GM12801 (cell line): ENCODE results near the gene BPIFB3.

Source experiments
- TF ChIP-seq, protein P1 (sequence below): IDR thresholded peaks from one replicate; pipeline ENCODE4 v1.5.1; 2011; ENCODE audit warnings: control low read depth; ENCODE audit not compliant: insufficient read length; ENCODE audit errors: extremely low read depth

BPIFB3 gene

DNA sequence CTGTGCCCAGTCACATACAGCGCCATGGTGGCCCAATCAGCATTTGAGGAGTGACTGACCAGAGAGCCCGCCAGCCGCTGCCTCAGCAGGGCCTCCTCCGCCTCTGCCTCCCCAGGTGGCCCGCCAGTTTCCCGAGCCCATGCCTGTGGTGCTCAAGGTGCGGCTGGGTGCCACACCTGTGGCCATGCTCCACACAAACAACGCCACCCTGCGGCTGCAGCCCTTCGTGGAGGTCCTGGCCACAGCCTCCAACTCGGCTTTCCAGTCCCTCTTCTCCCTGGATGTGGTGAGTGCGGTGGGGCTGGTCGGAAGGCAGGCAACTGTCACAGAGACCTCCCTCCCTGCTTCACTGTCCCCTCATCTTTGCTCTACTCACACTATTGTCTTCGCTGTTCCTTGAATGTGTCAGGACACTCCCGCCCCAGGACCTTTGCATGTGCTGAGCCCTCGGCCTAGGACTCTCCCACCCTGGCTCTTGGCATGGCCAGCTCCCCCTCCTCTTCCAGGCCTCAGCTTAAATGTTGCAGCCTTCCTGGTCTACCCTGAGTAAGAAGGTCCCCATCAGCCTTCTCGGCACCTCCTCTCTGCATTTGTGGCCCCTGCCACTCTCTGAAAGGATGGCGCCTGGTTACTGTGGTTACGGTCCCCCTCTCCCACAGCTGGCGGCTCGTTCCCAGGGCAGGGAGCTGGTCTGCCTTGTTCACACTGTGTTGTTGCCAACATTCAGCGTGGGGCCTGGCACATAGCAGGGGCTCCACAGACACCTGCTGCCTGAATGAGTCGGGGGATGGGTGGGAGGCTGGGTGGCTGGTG lies 34.0 kb upstream of the BPIFB3 start:
- TF ChIP-seq, protein P1, sequence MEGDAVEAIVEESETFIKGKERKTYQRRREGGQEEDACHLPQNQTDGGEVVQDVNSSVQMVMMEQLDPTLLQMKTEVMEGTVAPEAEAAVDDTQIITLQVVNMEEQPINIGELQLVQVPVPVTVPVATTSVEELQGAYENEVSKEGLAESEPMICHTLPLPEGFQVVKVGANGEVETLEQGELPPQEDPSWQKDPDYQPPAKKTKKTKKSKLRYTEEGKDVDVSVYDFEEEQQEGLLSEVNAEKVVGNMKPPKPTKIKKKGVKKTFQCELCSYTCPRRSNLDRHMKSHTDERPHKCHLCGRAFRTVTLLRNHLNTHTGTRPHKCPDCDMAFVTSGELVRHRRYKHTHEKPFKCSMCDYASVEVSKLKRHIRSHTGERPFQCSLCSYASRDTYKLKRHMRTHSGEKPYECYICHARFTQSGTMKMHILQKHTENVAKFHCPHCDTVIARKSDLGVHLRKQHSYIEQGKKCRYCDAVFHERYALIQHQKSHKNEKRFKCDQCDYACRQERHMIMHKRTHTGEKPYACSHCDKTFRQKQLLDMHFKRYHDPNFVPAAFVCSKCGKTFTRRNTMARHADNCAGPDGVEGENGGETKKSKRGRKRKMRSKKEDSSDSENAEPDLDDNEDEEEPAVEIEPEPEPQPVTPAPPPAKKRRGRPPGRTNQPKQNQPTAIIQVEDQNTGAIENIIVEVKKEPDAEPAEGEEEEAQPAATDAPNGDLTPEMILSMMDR: no peak

DNA sequence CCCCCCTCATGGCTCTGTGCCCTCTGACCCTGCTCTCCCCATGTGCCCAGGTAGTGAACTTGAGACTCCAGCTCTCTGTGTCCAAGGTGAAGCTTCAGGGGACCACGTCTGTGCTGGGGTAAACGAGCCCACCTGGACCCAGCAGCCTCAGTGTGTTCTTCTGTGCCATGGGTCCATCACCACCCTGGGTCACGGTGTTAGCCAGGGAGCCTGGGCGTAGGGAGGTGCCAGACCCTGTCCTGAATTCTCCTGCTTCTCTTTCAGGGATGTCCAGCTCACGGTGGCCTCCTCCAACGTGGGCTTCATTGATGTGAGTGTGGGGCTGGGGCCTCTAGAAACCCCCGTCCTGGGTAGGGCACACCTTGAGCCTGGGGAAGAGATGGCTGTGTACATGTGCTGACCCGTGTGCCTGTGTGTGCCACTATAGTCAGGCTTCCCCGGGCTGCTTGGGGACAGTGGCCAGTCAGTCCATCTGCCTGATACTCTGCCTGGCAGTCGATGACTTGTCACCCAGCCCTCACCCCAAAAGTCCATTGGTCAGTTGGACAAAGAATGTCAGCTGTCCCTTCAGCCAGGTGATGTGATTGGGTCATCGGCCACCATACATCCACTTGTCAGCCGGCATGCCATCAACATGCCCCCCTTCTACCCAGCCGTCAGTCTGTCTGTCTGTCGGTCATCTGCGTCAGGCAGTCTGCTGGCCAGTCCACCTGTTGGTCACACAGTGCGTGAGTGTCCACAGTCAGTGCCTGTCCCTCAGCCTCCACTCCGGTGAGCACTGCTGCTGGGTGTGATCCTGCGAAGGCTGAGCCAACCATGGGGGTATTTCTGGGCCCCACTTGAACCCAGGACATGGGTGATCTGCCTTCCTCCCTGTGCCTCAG lies 33.2 kb upstream of the BPIFB3 start:
- TF ChIP-seq, protein P1: no peak

GRCh38 chr20:33021879-33022278 lies 31.8 kb upstream of the BPIFB3 start:
- TF ChIP-seq, protein P1: no peak

DNA sequence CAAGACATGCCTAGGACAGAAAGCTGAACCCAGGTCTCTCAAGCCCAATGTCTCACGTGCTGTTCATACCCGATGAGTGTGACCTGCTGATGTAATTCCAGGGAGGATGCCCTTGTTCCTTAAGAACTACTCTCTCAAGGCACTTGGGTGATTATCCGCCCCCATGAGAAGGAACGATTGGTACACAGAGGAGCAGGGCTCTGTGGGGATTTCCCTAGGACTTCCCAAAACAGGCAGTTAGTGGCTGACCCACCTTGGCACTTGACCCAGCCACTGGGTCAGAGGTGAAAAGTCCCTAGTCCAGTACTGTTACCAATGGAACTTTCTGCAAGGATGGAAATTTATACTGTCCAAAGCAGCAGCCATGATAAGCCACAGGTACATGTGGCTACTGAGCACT lies 31.4 kb upstream of the BPIFB3 start:
- TF ChIP-seq, protein P1: no peak

DNA sequence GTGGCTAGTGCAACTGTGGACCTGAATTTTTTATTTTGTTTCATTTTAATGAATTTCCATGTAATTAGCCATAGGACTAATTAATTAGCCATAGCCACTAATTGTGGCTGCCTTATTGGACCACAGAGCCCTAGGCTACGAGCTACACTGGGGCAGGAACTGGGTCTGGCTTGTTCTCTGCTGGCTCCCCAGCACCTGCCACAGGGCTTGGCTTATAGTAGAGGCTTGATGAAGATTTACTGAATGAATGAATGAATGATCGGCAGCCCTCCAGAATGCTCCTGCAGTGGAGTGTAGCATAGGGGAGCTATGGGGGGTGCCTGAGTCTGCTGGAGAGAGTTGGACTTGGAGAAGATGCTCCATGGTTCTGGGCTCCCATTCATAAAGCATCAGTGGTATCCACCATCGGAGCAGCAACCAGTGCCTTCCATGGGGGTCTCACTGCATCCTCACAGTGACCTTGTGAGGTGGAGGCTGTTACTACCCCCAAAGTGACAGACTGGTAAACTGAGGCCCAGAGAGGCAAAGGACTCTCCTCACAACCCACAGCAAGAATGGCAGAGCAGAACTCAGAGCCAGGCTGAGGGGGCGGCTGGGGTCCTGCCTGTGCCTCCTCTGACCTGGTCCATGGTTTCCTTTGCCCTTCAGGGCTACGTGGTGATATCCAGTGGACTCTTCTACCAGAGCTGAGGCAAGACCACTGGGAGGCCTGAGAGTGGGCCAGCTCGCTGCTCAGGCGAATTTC lies 30.8 kb upstream of the BPIFB3 start:
- TF ChIP-seq, protein P1: no peak

GRCh38 chr20:33023439-33024242 lies 30.1 kb upstream of the BPIFB3 start:
- TF ChIP-seq, protein P1: no peak
